Mammary epithelial cell (primary cell): ENCODE data around the gene ADGRD1.

Source experiments
- CTCF ChIP-seq, 2 donors: IDR thresholded peaks in 1 of 2; conservative IDR thresholded peaks in 1 of 2; 2 replicates each; pipeline ENCODE4 v1.5.1; 2011 to 2012; ENCODE audit warnings: inconsistent platforms in 2 of 2, low read length in 2 of 2, mild to moderate bottlenecking in 2 of 2, control low read depth in 1 of 2, low read depth in 1 of 2; ENCODE audit not compliant: insufficient read depth in 1 of 2; ENCODE audit errors: extremely low read depth in 1 of 2
- EZH2 ChIP-seq: IDR thresholded peaks from 2 replicates; pipeline ENCODE4 v1.6.1; 2012; ENCODE audit warnings: low read length, inconsistent platforms, borderline replicate concordance

- TF ChIP-seq CTCF (conservative IDR thresholded peaks at IDR 0.05 in 1 of 2, IDR thresholded peaks at IDR 0.05 in 1 of 2; ENCODE audit: extremely low read depth in 1 of 2, insufficient read depth in 1 of 2, low read depth in 1 of 2, low read length in 2 of 2), result no peak
- no peak for TF ChIP-seq EZH2
These were observed 4.9 kb downstream of the ADGRD1 start for GRCh38 chr12:130958557-130959140.
